Stimulated activated CD8-positive, alpha-beta memory T cell treated with anti-CD3 and anti-CD28 coated beads, Interleukin-7, amount 100 ng/mL, for 4 hours (primary cell): ENCODE data around the gene LTC4S.

Experiments
- DNase-seq, 2 donors: peaks; one replicate each; pipeline ENCODE4 v3.0.0-alpha.2; 2020; ENCODE audit warnings: low read depth in 2 of 2

LTC4S gene

GRCh38 chr5:179795049-179795862, 1.5 kb downstream of the LTC4S start:
- no peak for DNase-seq

- DNase-seq = peak in 1 of 2 donors; percentile 58
These were observed 2.4 kb downstream of the LTC4S start for GRCh38 chr5:179795863-179796833.

GRCh38 chr5:179796877-179797608, 3.3 kb downstream of the LTC4S start:
- DNase-seq = no peak

- no peak for DNase-seq
These were observed 4.0 kb downstream of the LTC4S start for GRCh38 chr5:179797741-179798140.

GRCh38 chr5:179798144-179798770, 4.5 kb downstream of the LTC4S start:
- DNase-seq = no peak

GRCh38 chr5:179798771-179799643, 5.2 kb downstream of the LTC4S start:
- no peak for DNase-seq

- DNase-seq = no peak
These were observed 5.8 kb downstream of the LTC4S start for GRCh38 chr5:179799644-179799973.

- no peak for DNase-seq
These were observed 6.4 kb downstream of the LTC4S start for GRCh38 chr5:179800071-179800695.

- DNase-seq = no peak
These were observed 7.0 kb downstream of the LTC4S start for GRCh38 chr5:179800696-179801201.

GRCh38 chr5:179801304-179802206, 7.8 kb downstream of the LTC4S start:
- peak; percentile 67 to 75 for DNase-seq

- DNase-seq = no peak
These were observed 8.6 kb downstream of the LTC4S start for GRCh38 chr5:179802207-179802883.

GRCh38 chr5:179802950-179803562, 9.3 kb downstream of the LTC4S start:
- no peak for DNase-seq

- peak in 1 of 2 donors; percentile 36 for DNase-seq
These were observed 10.1 kb downstream of the LTC4S start for GRCh38 chr5:179803651-179804554.

- no peak for DNase-seq
These were observed 10.8 kb downstream of the LTC4S start for GRCh38 chr5:179804555-179804947.

GRCh38 chr5:179805070-179805528, 11.3 kb downstream of the LTC4S start:
- DNase-seq = no peak

GRCh38 chr5:179805529-179806249, 11.9 kb downstream of the LTC4S start:
- peak in 1 of 2 donors; percentile 31 for DNase-seq
